Keratinocyte (primary cell): ENCODE data around the gene KRTAP15-1. TPM values are rescaled to one million over a fixed set of nuclear protein-coding genes. Genes with fewer than 3 reads are reported as not detected.

Experiments
- DNase-seq: peaks from one replicate; pipeline ENCODE4 v3.0.0-alpha.2; 2011; ENCODE audit warnings: low read depth, missing footprints, low spot score
- FAIRE-seq: peaks from 2 replicates; lab custom pipeline; 2011; peaks lifted over from hg19 to GRCh38; lab: Jason Lieb, UNC
- H2AFZ ChIP-seq: 2 replicates; pipeline ENCODE4 v1.6.0; 2012; ENCODE audit warnings: low read length, control low read depth, inconsistent platforms; ENCODE audit not compliant: control insufficient read depth
- H3K27ac ChIP-seq: 2 replicates; pipeline ENCODE4 v1.5.1; 2011; ENCODE audit warnings: low read length; ENCODE audit not compliant: control insufficient read depth, insufficient read depth
- H3K27me3 ChIP-seq: 3 replicates; pipeline ENCODE4 v1.6.0; 2011; ENCODE audit warnings: low read length; ENCODE audit not compliant: control insufficient read depth, insufficient read depth; ENCODE audit errors: extremely low read depth
- H3K36me3 ChIP-seq, 2 experiments: 2 replicates in 1 of 2; 3 replicates in 1 of 2; pipeline ENCODE4 v1.5.1; 2011; ENCODE audit warnings: low read length in 2 of 2, mild to moderate bottlenecking in 1 of 2; ENCODE audit not compliant: control insufficient read depth in 2 of 2, insufficient read depth in 2 of 2; ENCODE audit errors: extremely low read depth in 1 of 2
- H3K4me1 ChIP-seq: 3 replicates; pipeline ENCODE4 v1.5.1; 2011; ENCODE audit warnings: low read length; ENCODE audit not compliant: control insufficient read depth, insufficient read depth; ENCODE audit errors: extremely low read depth
- H3K4me2 ChIP-seq: 3 replicates; pipeline ENCODE4 v1.6.0; 2011; ENCODE audit warnings: low read depth, low read length; ENCODE audit not compliant: control insufficient read depth, insufficient read depth; ENCODE audit errors: extremely low read depth
- H3K4me3 ChIP-seq, 3 experiments: fragments of 200-600 bp in 1 of 3; sonication (generic) in 1 of 3; 2 replicates in 2 of 3; 3 replicates in 1 of 3; pipeline ENCODE4 v1.5.1; 2011 to 2016; ENCODE audit warnings: low read length in 3 of 3, mild to moderate bottlenecking in 3 of 3, control low read depth in 2 of 3, inconsistent platforms in 1 of 3, low read depth in 1 of 3, mixed read lengths in 1 of 3, mixed run types in 1 of 3, moderate library complexity in 1 of 3; ENCODE audit not compliant: control insufficient read depth in 2 of 3, insufficient read depth in 2 of 3; ENCODE audit errors: extremely low read depth in 1 of 3
- H3K79me2 ChIP-seq: 2 replicates; pipeline ENCODE4 v1.6.0; 2012; ENCODE audit warnings: low read length; ENCODE audit not compliant: control insufficient read depth, insufficient read depth
- H3K9ac ChIP-seq: 3 replicates; pipeline ENCODE4 v1.6.0; 2011; ENCODE audit warnings: low read length; ENCODE audit not compliant: control insufficient read depth, insufficient read depth; ENCODE audit errors: extremely low read depth
- H3K9me1 ChIP-seq: 3 replicates; pipeline ENCODE4 v1.6.0; 2011; ENCODE audit warnings: low read length; ENCODE audit not compliant: control insufficient read depth, insufficient read depth; ENCODE audit errors: extremely low read depth
- H3K9me3 ChIP-seq: 2 replicates; pipeline ENCODE4 v1.5.1; 2012; ENCODE audit warnings: low read depth, low read length; ENCODE audit not compliant: control insufficient read depth
- H4K20me1 ChIP-seq: 3 replicates; pipeline ENCODE4 v1.6.0; 2011; ENCODE audit warnings: low read length; ENCODE audit not compliant: control insufficient read depth, insufficient read depth; ENCODE audit errors: extremely low read depth
- CTCF ChIP-seq, 3 experiments: IDR thresholded peaks in 1 of 3; conservative IDR thresholded peaks in 1 of 3; optimal IDR thresholded peaks in 1 of 3; 2 replicates in 2 of 3; 3 replicates in 1 of 3; pipeline versions ENCODE3 to v1.5.1; 2011; ENCODE audit warnings: low read length in 3 of 3, mild to moderate bottlenecking in 3 of 3, moderate library complexity in 2 of 3, control low read depth in 1 of 3, inconsistent platforms in 1 of 3; ENCODE audit not compliant: insufficient read depth in 2 of 3; ENCODE audit errors: extremely low read depth in 1 of 3
- EZH2 ChIP-seq: IDR thresholded peaks from one replicate; pipeline ENCODE4 v1.6.1; 2012; ENCODE audit warnings: inconsistent platforms, mild to moderate bottlenecking, low read length, moderate library complexity
- dilution Hi-C: fragments of 300-500 bp; cut with MboI; formaldehyde crosslinking; loops from one replicate; pipeline ENCODE4 v1.7.0; 2020; ENCODE audit warnings: low sequenced_read_pairs; ENCODE audit not compliant: extremely low pct_ligation_motif_present
- polyA plus RNA-seq, 5 experiments: library from polyadenylated mRNA; depleted of rRNA in 3 of 5; stranded (reverse) in 3 of 5; stranded (forward) in 1 of 5; unstranded in 1 of 5; fragments of >200 nt; gene quantifications; 1 replicate in 1 of 5; 2 replicates in 3 of 5; 3 replicates in 1 of 5; pipeline versions ENCODE4 v1.2.1 to v1.2.3, GENCODE V29; 2011 to 2012; ENCODE audit warnings: missing spikeins in 2 of 5, low read depth in 1 of 5, low replicate concordance in 1 of 5

The KRTAP15-1 gene
- polyA plus RNA-seq, 1 donor (not counting 4 experiments of a cell fraction or from before 2014, with no cell fraction given): not detected

DNA sequence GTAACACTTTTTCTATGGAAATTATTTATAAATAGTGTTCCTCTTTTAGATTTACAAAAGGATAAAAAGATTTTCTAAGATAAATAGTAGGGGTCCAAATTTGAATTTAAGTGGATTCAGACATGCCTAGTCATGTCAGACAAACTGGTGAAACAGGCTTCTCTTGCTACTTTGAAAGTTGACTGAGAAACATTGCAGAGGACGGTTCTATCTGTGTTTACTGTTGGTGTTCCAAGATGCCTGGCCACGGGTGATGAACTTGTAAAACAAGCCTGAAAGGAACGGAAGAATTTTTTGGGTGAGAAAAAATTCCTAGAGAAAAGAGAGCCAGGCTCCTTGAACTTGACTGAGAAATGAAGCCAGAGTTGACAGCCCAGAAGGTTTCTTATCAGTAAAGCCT, 37.9 kb downstream of the KRTAP15-1 start:
- Histone ChIP-seq H3K27me3 (no peaks in the 10 kb centered on the region), H3K4me2 (peak overlapping the region; percentile 54), H3K9ac (no peak overlapping the region), H3K79me2 (no peaks in the 10 kb centered on the region), H3K27ac (no peak overlapping the region), H3K4me3 (no peak overlapping the region), H4K20me1 (no peaks in the 10 kb centered on the region), H3K36me3 (no peaks in the 10 kb centered on the region), H3K4me1 (peaks cover 8% of the 10 kb centered on the region), H2AFZ (peak overlapping the region; percentile 26), H3K9me1 (no peaks in the 10 kb centered on the region), H3K9me3 (no peaks in the 10 kb centered on the region)
- no peak for DNase-seq
- FAIRE-seq: no peak
- dilution Hi-C loops: no loop called here
- TF ChIP-seq EZH2: no peak
- TF ChIP-seq CTCF (optimal IDR thresholded peaks at IDR 0.05 in 1 of 3, IDR thresholded peaks at IDR 0.05 in 1 of 3, conservative IDR thresholded peaks at IDR 0.05 in 1 of 3; ENCODE audit: extremely low read depth in 1 of 3, insufficient read depth in 2 of 3, low read length in 3 of 3): no peak

DNA sequence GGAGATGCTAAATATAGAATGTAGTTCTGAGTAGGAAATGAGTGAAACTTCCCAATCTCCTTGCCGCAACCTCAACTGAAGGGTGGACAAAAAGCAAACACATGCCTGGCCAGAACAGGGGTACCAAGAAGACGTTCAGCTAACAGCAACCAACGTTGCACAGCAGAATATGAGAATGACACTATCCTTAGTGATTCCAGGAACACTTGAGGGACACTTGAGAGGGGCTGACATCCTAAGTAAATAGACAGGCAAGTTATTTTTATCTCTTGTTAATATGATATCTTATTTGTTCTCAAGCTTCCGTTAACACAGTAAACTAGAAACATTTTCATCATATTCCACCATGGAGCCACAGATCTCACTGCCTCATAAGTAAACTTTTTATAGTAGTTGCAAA, 39.2 kb downstream of the KRTAP15-1 start:
- TF ChIP-seq EZH2 (no peak), CTCF (optimal IDR thresholded peaks at IDR 0.05 in 1 of 3, IDR thresholded peaks at IDR 0.05 in 1 of 3, conservative IDR thresholded peaks at IDR 0.05 in 1 of 3; ENCODE audit: extremely low read depth in 1 of 3, insufficient read depth in 2 of 3, low read length in 3 of 3) (no peak)
- no peak overlapping the region for H3K9ac ChIP-seq
- H3K4me2 ChIP-seq: no peak overlapping the region
- DNase-seq: no peak
- no peaks in the 10 kb centered on the region for H4K20me1 ChIP-seq
- H3K9me1 ChIP-seq: no peaks in the 10 kb centered on the region
- H3K4me1 ChIP-seq: peaks cover 8% of the 10 kb centered on the region
- FAIRE-seq: no peak
- no peak overlapping the region for H3K27ac ChIP-seq
- dilution Hi-C loops: no loop called here
- H3K27me3 ChIP-seq: no peaks in the 10 kb centered on the region
- H3K9me3 ChIP-seq: no peaks in the 10 kb centered on the region
- no peak overlapping the region for H2AFZ ChIP-seq
- H3K79me2 ChIP-seq: no peaks in the 10 kb centered on the region
- no peak overlapping the region for H3K4me3 ChIP-seq
- H3K36me3 ChIP-seq: no peaks in the 10 kb centered on the region
